Mucosa of rectum (tissue), 2 donors: ENCODE measurements around the gene CAB39.
"Not testable (repeated sequence)": the region's sequence is repeated elsewhere in the genome, so short reads cannot be mapped to it uniquely, and the experiment has no call there.

Experiments
- H3K27ac ChIP-seq, 2 donors: one replicate each; pipeline ENCODE4 v1.7.0; 2013; ENCODE audit warnings: inconsistent platforms in 2 of 2, low read depth in 2 of 2, low read length in 2 of 2
- H3K27me3 ChIP-seq, 2 donors: one replicate each; pipeline ENCODE4 v1.7.0; 2013; ENCODE audit warnings: low read length in 2 of 2; ENCODE audit not compliant: control insufficient read depth in 2 of 2, insufficient read depth in 2 of 2
- H3K36me3 ChIP-seq, 2 donors: one replicate each; pipeline ENCODE4 v1.7.0; 2013; ENCODE audit warnings: low read length in 2 of 2; ENCODE audit not compliant: control insufficient read depth in 2 of 2, insufficient read depth in 2 of 2
- H3K4me1 ChIP-seq, 2 donors: one replicate each; pipeline ENCODE4 v1.7.0; 2013; ENCODE audit warnings: low read length in 2 of 2, mild to moderate bottlenecking in 1 of 2; ENCODE audit not compliant: control insufficient read depth in 2 of 2, insufficient read depth in 2 of 2
- H3K4me3 ChIP-seq, 2 donors: one replicate each; pipeline ENCODE4 v1.7.0; 2013; ENCODE audit warnings: low read length in 2 of 2
- H3K9ac ChIP-seq, 2 donors: one replicate each; pipeline ENCODE4 v1.7.0; 2013; ENCODE audit warnings: low read length in 2 of 2, low read depth in 1 of 2, mild to moderate bottlenecking in 1 of 2
- H3K9me3 ChIP-seq, 2 donors: one replicate each; pipeline ENCODE4 v1.7.0; 2013; ENCODE audit warnings: low read length in 2 of 2; ENCODE audit not compliant: control insufficient read depth in 2 of 2
- donor health status: healthy.
- donor health status: Normal muscosa, but diverticular disease.

CAB39 gene

GRCh38 chr2:230695551-230695950, 17.1 kb upstream of the CAB39 start:
- Histone ChIP-seq H3K9ac (no peak overlapping the region), H3K36me3 (no peaks in the 10 kb centered on the region), H3K4me3 (no peak overlapping the region), H3K27me3 (no peaks in the 10 kb centered on the region), H3K4me1 (peaks cover 0 to 5% of the 10 kb centered on the region in 2 donors), H3K27ac (no peak overlapping the region), H3K9me3 (no peaks in the 10 kb centered on the region)

DNA sequence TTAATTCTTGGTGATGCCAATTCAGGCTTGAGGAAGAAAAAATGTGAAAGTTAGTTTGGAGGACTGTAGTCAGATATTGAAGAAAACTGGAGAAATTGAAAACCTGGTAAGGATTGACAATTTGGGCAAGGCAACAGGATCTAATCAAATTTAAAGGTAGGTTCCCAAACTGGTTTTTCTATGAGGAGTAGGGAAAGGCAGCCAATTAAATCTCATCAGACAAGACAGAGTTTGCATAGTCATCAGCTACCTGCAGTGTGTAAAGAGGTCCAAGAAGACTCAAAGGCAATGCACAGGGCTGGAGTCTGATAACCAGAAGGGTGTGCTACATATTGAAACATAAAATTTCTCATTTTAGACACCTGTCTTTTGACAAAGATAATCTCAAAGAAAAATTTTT, 16.0 kb upstream of the CAB39 start:
- H3K36me3 ChIP-seq: no peaks in the 10 kb centered on the region
- H3K9ac ChIP-seq: no peak overlapping the region
- peaks cover 0 to 5% of the 10 kb centered on the region in 2 donors for H3K4me1 ChIP-seq
- no peaks in the 10 kb centered on the region for H3K27me3 ChIP-seq
- no peaks in the 10 kb centered on the region for H3K9me3 ChIP-seq
- H3K4me3 ChIP-seq: no peak overlapping the region
- H3K27ac ChIP-seq: no peak overlapping the region

- Histone ChIP-seq H3K9me3 (no peaks in the 10 kb centered on the region), H3K27ac (no peak overlapping the region), H3K27me3 (no peaks in the 10 kb centered on the region), H3K4me1 (peaks cover 0 to 5% of the 10 kb centered on the region in 2 donors), H3K36me3 (no peaks in the 10 kb centered on the region), H3K9ac (no peak overlapping the region), H3K4me3 (no peak overlapping the region)
Observed at GRCh38 chr2:230697676-230698075, 15.0 kb upstream of the CAB39 start.

DNA sequence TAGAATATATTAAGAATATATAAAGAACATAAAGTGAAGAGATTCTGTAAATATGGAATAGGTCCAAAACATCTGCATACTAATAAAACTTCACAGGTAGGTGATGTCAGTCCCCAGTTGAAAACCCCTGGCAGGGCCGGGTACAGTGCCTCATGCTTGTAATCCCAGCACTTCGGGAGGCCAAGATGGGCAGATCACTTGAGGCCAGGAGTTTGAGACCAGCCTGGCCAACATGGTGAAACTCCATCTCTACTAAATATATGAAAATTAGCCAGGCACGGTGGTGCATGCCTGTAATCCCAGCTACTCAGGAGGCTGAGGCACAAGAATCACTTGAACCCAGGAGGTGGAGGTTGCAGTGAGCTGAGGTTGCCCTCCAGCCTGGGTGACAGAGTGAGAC, 13.9 kb upstream of the CAB39 start:
- H3K9me3 ChIP-seq, H3K4me1 ChIP-seq, H3K27me3 ChIP-seq, H3K27ac ChIP-seq, H3K4me3 ChIP-seq, H3K36me3 ChIP-seq, H3K9ac ChIP-seq: not testable (repeated sequence)

DNA sequence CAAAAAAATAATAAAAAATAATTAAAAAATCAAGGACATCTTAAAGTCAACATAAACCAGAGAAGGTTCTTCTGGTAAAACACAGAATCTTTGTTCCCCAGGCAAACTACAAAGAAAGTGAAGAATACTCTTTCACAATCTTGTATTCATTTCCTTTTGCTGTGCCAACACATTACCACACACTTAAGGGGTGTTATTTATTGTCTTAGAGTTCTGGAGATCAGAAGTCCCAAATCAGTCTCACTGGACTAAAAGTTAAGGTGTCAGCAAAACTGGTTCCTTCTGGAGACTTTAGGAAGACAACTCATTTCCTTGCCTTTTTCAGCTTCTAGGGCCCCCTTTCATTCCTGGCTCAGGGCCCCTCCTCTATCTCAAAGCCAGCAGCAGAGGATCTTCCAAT, 12.2 kb upstream of the CAB39 start:
- Histone ChIP-seq H3K9ac (no peak overlapping the region), H3K27me3 (no peaks in the 10 kb centered on the region), H3K27ac (no peak overlapping the region), H3K4me1 (no peaks in the 10 kb centered on the region), H3K9me3 (no peaks in the 10 kb centered on the region), H3K4me3 (no peak overlapping the region), H3K36me3 (no peaks in the 10 kb centered on the region)

DNA sequence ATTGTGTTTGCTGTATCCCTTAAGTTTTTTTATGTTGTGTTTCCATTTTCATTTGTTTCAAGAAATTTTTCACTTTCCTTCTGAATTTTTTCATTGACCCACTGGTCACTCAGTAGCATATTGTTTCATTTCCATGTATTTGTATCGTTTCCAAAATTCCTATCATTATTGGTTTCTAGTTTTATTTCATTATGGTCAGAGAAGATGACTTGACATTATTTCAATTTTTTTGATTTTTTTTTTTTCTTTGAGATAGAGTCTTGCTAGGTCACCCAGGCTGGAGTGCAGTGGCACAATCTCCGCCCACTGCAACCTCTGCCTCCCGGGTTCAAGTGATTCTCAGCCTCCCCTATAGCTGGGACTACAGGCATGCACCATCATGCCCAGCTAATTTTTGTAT, 11.3 kb upstream of the CAB39 start:
- no peaks in the 10 kb centered on the region for H3K9me3 ChIP-seq
- H3K27ac ChIP-seq: no peak overlapping the region

DNA sequence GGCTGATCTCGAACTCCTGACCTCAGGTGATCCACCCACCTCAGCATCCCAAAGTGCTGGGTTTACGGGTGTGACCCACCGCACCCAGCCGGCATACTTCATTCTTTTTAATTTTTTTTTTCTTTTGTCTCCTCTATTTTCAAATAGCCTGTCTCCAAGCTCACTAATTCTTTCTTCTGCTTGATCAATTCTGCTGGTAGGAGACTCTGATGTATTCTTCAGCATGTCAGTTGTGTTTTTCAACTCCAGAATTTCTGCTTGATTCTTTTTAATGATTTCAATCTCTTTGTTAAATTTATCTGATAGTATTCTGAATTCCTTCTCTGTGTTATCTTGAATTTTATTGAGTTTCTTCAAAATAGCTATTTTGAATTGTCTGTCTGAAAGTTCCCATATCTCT, 10.2 kb upstream of the CAB39 start:
- not testable (repeated sequence) for H3K9ac ChIP-seq, H3K9me3 ChIP-seq, H3K27ac ChIP-seq, H3K36me3 ChIP-seq, H3K27me3 ChIP-seq, H3K4me3 ChIP-seq
- H3K4me1 ChIP-seq: peaks cover 8 to 12% of the 10 kb centered on the region in 2 donors

More for the DNA sequence above, 11.3 kb upstream of the CAB39 start:
- H3K9ac ChIP-seq: no peak overlapping the region
- no peaks in the 10 kb centered on the region for H3K27me3 ChIP-seq
- H3K4me1 ChIP-seq: peaks cover 0 to 2% of the 10 kb centered on the region in 2 donors
- no peaks in the 10 kb centered on the region for H3K36me3 ChIP-seq
- no peak overlapping the region for H3K4me3 ChIP-seq

- Histone ChIP-seq H3K27ac (no peak overlapping the region), H3K4me3 (no peak overlapping the region), H3K4me1 (peaks cover 15 to 23% of the 10 kb centered on the region in 2 donors), H3K36me3 (no peaks in the 10 kb centered on the region), H3K27me3 (no peaks in the 10 kb centered on the region), H3K9me3 (no peaks in the 10 kb centered on the region), H3K9ac (no peak overlapping the region)
Observed at GRCh38 chr2:230703514-230703913, 9.1 kb upstream of the CAB39 start.

DNA sequence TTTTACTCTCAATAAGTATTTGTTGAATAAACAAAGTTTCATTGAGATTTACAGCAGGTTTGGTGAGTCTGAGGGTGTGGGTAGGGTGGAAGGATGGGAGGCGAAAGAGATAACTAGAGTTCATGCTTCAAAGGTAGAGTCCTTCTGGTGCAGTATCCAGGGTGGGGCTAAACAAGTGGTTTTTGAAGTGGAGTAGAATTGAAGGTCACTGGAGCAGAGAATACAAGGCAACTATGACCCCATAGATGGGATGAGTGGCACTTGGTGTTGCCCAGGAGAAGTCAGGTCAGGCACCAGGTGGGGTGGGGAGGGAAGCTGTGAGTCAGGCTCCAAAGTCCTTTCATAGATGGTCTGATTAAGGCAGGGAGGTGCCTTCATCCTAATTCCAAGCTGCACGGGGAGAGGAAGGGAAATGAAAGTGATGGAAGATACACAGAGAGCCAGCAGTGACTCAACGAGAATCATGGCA, 6.6 kb upstream of the CAB39 start:
- Histone ChIP-seq H3K27ac (peak overlapping the region; percentile 77 to 84), H3K27me3 (no peaks in the 10 kb centered on the region)

DNA sequence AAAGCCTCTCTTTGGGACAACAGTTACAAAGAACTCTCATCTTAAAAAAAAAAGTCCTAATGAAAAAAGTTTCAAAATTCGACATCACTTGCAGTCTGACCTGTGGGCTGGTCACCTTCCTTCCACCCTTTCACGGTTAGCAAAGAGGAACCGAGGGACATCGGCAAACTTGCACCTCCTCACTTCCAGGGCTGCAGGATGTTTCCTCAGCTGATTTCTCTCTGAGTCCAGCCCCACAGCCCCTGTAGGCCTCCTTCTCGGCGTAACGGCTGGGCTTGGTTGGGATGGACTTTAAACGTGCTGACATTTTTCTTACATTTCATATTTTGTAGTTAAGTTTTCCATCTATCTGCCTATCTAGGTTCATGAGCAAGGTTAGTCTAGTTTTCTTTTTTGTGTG, 5.7 kb upstream of the CAB39 start:
- Histone ChIP-seq H3K27ac (peak overlapping the region; percentile 77 to 84), H3K36me3 (no peaks in the 10 kb centered on the region), H3K9ac (no peak overlapping the region), H3K9me3 (no peaks in the 10 kb centered on the region), H3K27me3 (no peaks in the 10 kb centered on the region), H3K4me1 (peaks cover 15 to 25% of the 10 kb centered on the region in 2 donors), H3K4me3 (no peak overlapping the region)

More for the DNA sequence above, 6.6 kb upstream of the CAB39 start:
- no peak overlapping the region for H3K4me3 ChIP-seq
- H3K36me3 ChIP-seq: no peaks in the 10 kb centered on the region
- H3K4me1 ChIP-seq: peaks cover 15 to 24% of the 10 kb centered on the region in 2 donors
- no peak overlapping the region for H3K9ac ChIP-seq
- no peaks in the 10 kb centered on the region for H3K9me3 ChIP-seq

DNA sequence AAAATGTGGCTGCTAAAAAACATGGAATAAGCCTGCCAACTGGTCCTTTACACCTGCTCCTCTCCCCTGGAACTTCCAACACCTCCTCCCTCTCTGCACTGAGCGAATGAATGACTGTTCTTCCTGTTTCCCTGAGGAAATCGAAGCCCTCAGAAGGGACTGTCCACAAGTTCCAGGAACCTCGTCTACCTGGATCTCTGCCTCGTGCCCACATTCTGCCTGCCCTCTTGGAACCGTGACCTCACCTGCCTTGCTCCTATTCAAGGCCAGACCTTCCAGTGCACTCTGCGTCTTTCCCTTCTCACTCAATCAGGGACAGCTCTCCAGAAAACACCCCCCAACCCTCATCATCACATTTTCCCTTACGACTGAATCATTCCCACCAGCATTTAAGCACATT, 4.4 kb upstream of the CAB39 start:
- Histone ChIP-seq H3K9ac (peak overlapping the region in 1 of 2 donors; percentile 27), H3K27me3 (no peaks in the 10 kb centered on the region), H3K9me3 (no peaks in the 10 kb centered on the region), H3K4me1 (peaks cover 18 to 26% of the 10 kb centered on the region in 2 donors), H3K36me3 (no peaks in the 10 kb centered on the region), H3K4me3 (peak overlapping the region in 1 of 2 donors; percentile 4), H3K27ac (peak overlapping the region; percentile 61 to 84)
